ENCODE measurements around the gene EMC6. TPM values are rescaled to one million over a fixed set of nuclear protein-coding genes. Genes with fewer than 3 reads are reported as not detected.

Gene EMC6
- total and polyA plus RNA-seq, 2 of the 13 experiments (the other 11 are each of a cell fraction or from before 2014, with no cell fraction given) = 45.1 to 47.7 TPM

- no peak for TF ChIP-seq ZBTB49 (CRISPR knock-in tag; IDR thresholded peaks at IDR 0.05; ENCODE audit: borderline replicate concordance)
- TF ChIP-seq ZMYM2 (CRISPR knock-in tag; IDR thresholded peaks at IDR 0.05) = no peak
- no peak for TF ChIP-seq THRA (CRISPR knock-in tag; IDR thresholded peaks at IDR 0.05; ENCODE audit: borderline replicate concordance)
- no peak for TF ChIP-seq ZNF850 (CRISPR knock-in tag; conservative IDR thresholded peaks at IDR 0.05)
- TF ChIP-seq ZNF136 (CRISPR knock-in tag; IDR thresholded peaks at IDR 0.05; ENCODE audit: low read depth) = no peak
- TF ChIP-seq ADNP (CRISPR knock-in tag; IDR thresholded peaks at IDR 0.05) = no peak
- TF ChIP-seq ZNF547 (CRISPR knock-in tag; IDR thresholded peaks at IDR 0.05) = 0 out of 2 replicates have a peak, but pooled peaks have one; percentile 45
- no peak for TF ChIP-seq ZZZ3 (CRISPR knock-in tag; IDR thresholded peaks at IDR 0.05; ENCODE audit: borderline replicate concordance)
- TF ChIP-seq CREB3 (CRISPR knock-in tag; IDR thresholded peaks at IDR 0.05) = no peak
- TF ChIP-seq SAP130 (CRISPR knock-in tag; IDR thresholded peaks at IDR 0.05; ENCODE audit: low read depth) = no peak
- TF ChIP-seq POLR2A (IDR thresholded peaks at IDR 0.05; ENCODE audit: insufficient read depth in 1 of 2, low read depth in 2 of 2, low read length in 2 of 2) = no peak
- TF ChIP-seq SP4 (CRISPR knock-in tag; IDR thresholded peaks at IDR 0.05) = no peak
- TF ChIP-seq ZNF766 (CRISPR knock-in tag; IDR thresholded peaks at IDR 0.05; ENCODE audit: borderline replicate concordance) = no peak
- peak; percentile 77 for TF ChIP-seq PPARG (CRISPR knock-in tag; conservative IDR thresholded peaks at IDR 0.05)
- no peak for TF ChIP-seq LBX2 (CRISPR knock-in tag; IDR thresholded peaks at IDR 0.05; ENCODE audit: borderline replicate concordance)
- TF ChIP-seq ZNF30 (CRISPR knock-in tag; IDR thresholded peaks at IDR 0.05) = 0 out of 2 replicates have a peak, but pooled peaks have one; percentile 28
- no peak for TF ChIP-seq DMAP1 (CRISPR knock-in tag; IDR thresholded peaks at IDR 0.05)
- no peak for TF ChIP-seq ZNF674 (CRISPR knock-in tag; IDR thresholded peaks at IDR 0.05; ENCODE audit: low read depth)
- TF ChIP-seq ASH2L (IDR thresholded peaks at IDR 0.05; ENCODE audit: insufficient read length, low read depth, low read length) = no peak
Measured at GRCh38 chr17:3647251-3647650, 21.4 kb upstream of the EMC6 start (continued).

Data from HepG2 (cell line).